Smooth muscle cell (in vitro differentiated cells): ENCODE results near the gene HIF1AN. TPM values are rescaled to one million over a fixed set of nuclear protein-coding genes. Genes with fewer than 3 reads are reported as not detected.

ENCODE experiments used
- DNase-seq: peaks from one replicate; lab custom pipeline; 2025; ENCODE audit not compliant: unreplicated experiment; lab: John Stamatoyannopoulos, UW
- H2AFZ ChIP-seq: fragments of 200-600 bp; sonication (generic); 2 replicates; pipeline ENCODE4 v1.6.0; 2016; ENCODE audit warnings: antibody characterized with exemption, low read depth, mild to moderate bottlenecking
- H3F3A ChIP-seq: fragments of 200-600 bp; sonication (generic); 2 replicates; pipeline ENCODE4 v1.6.0; 2017; ENCODE audit warnings: antibody characterized with exemption, low read depth
- H3K27ac ChIP-seq: fragments of 200-600 bp; sonication (generic); 2 replicates; pipeline ENCODE4 v1.5.1; 2016; ENCODE audit warnings: low read depth, mild to moderate bottlenecking
- H3K27me3 ChIP-seq: fragments of 200-600 bp; sonication (generic); 2 replicates; pipeline ENCODE4 v1.6.1; 2016; ENCODE audit warnings: low read depth, mild to moderate bottlenecking
- H3K36me3 ChIP-seq: fragments of 200-600 bp; sonication (generic); 2 replicates; pipeline ENCODE4 v1.5.1; 2016; ENCODE audit warnings: low read depth
- H3K4me1 ChIP-seq: fragments of 200-600 bp; sonication (generic); 2 replicates; pipeline ENCODE4 v1.5.1; 2016; ENCODE audit warnings: low read depth
- H3K4me2 ChIP-seq: fragments of 200-600 bp; sonication (generic); 2 replicates; pipeline ENCODE4 v1.6.0; 2016; ENCODE audit warnings: mild to moderate bottlenecking
- H3K4me3 ChIP-seq: fragments of 200-600 bp; sonication (generic); 2 replicates; pipeline ENCODE4 v1.5.1; 2016; ENCODE audit warnings: mild to moderate bottlenecking
- H3K79me2 ChIP-seq: fragments of 200-600 bp; sonication (generic); 2 replicates; pipeline ENCODE4 v1.6.0; 2016; ENCODE audit warnings: low read depth, mild to moderate bottlenecking
- H3K9ac ChIP-seq: fragments of 200-600 bp; sonication (generic); 2 replicates; pipeline ENCODE4 v1.6.0; 2016; ENCODE audit warnings: low read depth
- H3K9me3 ChIP-seq: fragments of 200-600 bp; sonication (generic); replicated peaks from 2 replicates; pipeline ENCODE4 v1.5.1; 2016; ENCODE audit warnings: low read depth
- H4K20me1 ChIP-seq: fragments of 200-600 bp; sonication (generic); 2 replicates; pipeline ENCODE4 v1.6.0; 2016; ENCODE audit warnings: low read depth
- WGBS: methylation state at CpG from one replicate; pipeline ENCODE4 v1.1.7; 2016; ENCODE audit warnings: low lambda C conversion rate; 5-methylcytosine and 5-hydroxymethylcytosine counted together
- polyA plus RNA-seq: library from polyadenylated mRNA; unstranded; fragments of >200 nt; fragmentation: Nextera tagmentation; extraction: Ambion mirVana; gene quantifications from 2 replicates; pipeline ENCODE4 v1.2.1, GENCODE V29; 2016
- total RNA-seq: library from RNA; depleted of rRNA; stranded (reverse); fragments of >200 nt; gene quantifications from 2 replicates; pipeline ENCODE4 v1.2.3, GENCODE V29; 2014
- TF ChIP-seq, protein P1 (sequence below): fragments of 200-600 bp; sonication (generic); IDR thresholded peaks from 2 replicates; pipeline ENCODE4 v1.5.1; 2017; ENCODE audit warnings: borderline replicate concordance, mild to moderate bottlenecking, antibody characterized with exemption; ENCODE audit not compliant: insufficient read depth, poor library complexity, severe bottlenecking

The HIF1AN gene
- total and polyA plus RNA-seq, 2 experiments from 2014 or later: 12.4 to 28.1 TPM

DNA sequence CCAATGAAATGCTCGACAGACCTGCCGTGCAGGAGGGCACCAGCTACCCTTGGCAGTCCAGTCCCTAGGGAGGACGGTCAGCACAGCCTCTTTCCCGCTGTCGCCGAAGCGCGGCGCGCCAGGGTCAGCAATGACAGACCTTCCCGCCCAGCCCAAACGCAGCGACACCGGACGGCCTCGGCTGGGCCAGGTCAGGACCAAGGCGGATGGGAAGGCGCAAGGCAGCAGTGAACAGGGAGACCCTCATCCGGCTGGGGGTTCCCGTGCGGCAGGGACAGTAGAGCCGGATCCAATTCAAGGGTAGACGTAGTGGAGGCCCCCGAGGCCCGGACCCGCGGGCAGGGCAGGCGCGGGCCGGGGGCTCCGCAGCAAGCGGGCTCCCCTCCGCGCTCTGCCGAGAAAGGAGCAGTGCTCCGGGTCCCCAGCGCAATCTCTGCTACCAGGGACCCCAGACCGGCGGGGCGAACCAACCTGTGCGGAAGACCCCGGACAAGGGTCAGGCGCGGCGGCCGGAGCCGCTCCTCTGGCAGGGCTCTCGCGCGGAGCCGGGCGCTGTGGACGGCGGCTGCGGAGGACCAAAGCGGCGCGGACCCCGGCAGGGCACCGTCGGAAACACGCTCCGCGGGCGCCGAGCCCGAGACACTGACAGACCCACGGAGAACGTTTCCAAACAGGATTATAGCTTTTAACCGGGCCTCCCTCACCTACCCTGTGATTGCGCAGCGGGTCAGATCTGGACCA lies 16.3 kb upstream of the HIF1AN start, which contains the start of gene SEC31B:
SEC31B (minus strand) TSS at position 551 of the 741 bp plus-strand sequence. CDS start 2,909 bp downstream, outside the sequence.
- peak within 1 kb of the TSS; percentile 93 for H3K4me2 ChIP-seq
- peak within 1 kb of the TSS; percentile 16 for H2AFZ ChIP-seq
- H4K20me1 ChIP-seq: peaks cover 9% of the 10 kb centered on the region
- peaks cover 20% of the 10 kb centered on the region for H3K27me3 ChIP-seq
- WGBS: 3% methylated on average over 69 of the region's 72 CpGs
- H3F3A ChIP-seq: no peaks in the 10 kb centered on the region
- no peaks in the 10 kb centered on the region for H3K79me2 ChIP-seq
- peaks cover 6% of the 10 kb centered on the region for H3K36me3 ChIP-seq
- H3K27ac ChIP-seq: no peak within 1 kb of the TSS
- DNase-seq: peak; percentile 15
- no peaks in the 10 kb centered on the region for H3K9me3 ChIP-seq
- H3K9ac ChIP-seq: no peak within 1 kb of the TSS
- TF ChIP-seq, protein P1, sequence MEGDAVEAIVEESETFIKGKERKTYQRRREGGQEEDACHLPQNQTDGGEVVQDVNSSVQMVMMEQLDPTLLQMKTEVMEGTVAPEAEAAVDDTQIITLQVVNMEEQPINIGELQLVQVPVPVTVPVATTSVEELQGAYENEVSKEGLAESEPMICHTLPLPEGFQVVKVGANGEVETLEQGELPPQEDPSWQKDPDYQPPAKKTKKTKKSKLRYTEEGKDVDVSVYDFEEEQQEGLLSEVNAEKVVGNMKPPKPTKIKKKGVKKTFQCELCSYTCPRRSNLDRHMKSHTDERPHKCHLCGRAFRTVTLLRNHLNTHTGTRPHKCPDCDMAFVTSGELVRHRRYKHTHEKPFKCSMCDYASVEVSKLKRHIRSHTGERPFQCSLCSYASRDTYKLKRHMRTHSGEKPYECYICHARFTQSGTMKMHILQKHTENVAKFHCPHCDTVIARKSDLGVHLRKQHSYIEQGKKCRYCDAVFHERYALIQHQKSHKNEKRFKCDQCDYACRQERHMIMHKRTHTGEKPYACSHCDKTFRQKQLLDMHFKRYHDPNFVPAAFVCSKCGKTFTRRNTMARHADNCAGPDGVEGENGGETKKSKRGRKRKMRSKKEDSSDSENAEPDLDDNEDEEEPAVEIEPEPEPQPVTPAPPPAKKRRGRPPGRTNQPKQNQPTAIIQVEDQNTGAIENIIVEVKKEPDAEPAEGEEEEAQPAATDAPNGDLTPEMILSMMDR: no peak
- H3K4me1 ChIP-seq: peaks cover 4% of the 10 kb centered on the region
- H3K4me3 ChIP-seq: peak within 1 kb of the TSS; percentile 51

DNA sequence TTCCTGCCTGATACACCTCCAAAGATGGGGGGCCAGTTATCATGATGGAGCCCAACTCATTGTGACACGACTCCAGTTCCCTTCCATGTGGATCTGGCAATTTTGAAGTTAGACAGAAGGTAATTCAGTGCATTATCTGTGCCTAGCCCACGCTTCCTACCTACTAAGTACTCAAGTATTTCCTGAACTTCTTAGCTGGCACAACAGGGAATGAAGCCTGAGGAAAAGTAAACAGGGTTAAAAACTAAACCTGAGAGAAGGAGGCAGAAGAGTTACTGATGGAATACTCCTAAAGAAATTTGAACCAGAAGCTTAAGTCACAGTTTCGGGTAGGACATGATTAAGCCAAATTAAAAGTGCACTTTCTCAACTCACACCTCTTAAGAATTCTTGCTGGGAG lies 14.9 kb upstream of the HIF1AN start:
- no peak for DNase-seq
- Histone ChIP-seq H3K27ac (no peak overlapping the region), H3F3A (no peaks in the 10 kb centered on the region), H2AFZ (no peak overlapping the region), H3K36me3 (peaks cover 6% of the 10 kb centered on the region), H3K79me2 (no peaks in the 10 kb centered on the region), H3K4me1 (peaks cover 4% of the 10 kb centered on the region), H4K20me1 (peaks cover 9% of the 10 kb centered on the region), H3K4me3 (no peak overlapping the region), H3K9me3 (no peaks in the 10 kb centered on the region), H3K4me2 (peak overlapping the region; percentile 93), H3K27me3 (peaks cover 20% of the 10 kb centered on the region), H3K9ac (no peak overlapping the region)
- 70% methylated on average over 3 of the region's 3 CpGs for WGBS
- TF ChIP-seq, protein P1: no peak

DNA sequence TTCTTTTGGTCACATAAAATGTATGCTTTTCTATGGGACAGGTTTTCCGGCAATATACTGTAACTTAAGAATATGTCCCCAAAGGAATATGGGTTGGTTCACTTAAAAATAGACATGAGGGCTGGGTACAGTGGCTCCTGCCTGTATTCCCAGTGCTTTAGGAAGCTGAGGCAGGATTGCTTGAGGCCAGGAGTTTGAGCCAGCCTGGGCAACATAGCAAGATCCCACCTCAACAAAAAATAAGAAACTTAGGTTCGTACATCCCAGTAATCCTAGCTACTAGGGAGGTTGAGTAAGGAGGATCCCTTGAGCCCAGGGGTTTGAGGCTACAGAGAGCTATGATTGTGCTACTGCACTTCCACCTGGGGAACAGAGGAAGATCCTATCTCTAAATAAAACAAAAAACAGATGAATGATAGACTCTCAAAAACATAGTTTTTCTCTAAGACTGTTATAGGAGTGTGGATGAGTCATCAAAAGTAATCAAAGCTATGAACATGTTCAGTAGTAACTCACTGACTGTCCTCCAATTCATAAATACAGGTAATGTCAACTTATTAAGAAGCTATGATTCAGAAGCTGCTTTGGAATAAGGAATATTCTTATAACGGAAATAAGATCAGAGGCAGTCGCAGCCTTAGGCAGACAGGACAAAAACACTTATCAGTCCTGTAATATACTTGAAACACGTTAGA lies 13.5 kb upstream of the HIF1AN start:
- H3K79me2 ChIP-seq: no peaks in the 10 kb centered on the region
- 95% methylated on average over 5 of the region's 5 CpGs for WGBS
- no peaks in the 10 kb centered on the region for H3K9me3 ChIP-seq
- H3K36me3 ChIP-seq: peaks cover 6% of the 10 kb centered on the region
- H3K9ac ChIP-seq: no peak overlapping the region
- peaks cover 4% of the 10 kb centered on the region for H3K4me1 ChIP-seq
- H3F3A ChIP-seq: no peaks in the 10 kb centered on the region
- H2AFZ ChIP-seq: no peak overlapping the region
- no peak overlapping the region for H3K4me3 ChIP-seq
- H3K27ac ChIP-seq: no peak overlapping the region
- H3K27me3 ChIP-seq: peaks cover 20% of the 10 kb centered on the region
- TF ChIP-seq, protein P1: no peak
- H3K4me2 ChIP-seq: no peak overlapping the region
- H4K20me1 ChIP-seq: peaks cover 9% of the 10 kb centered on the region
- DNase-seq: no peak
